Measurements from ENCODE around the gene ATG4D. TPM values are rescaled to one million over a fixed set of nuclear protein-coding genes. Genes with fewer than 3 reads are reported as not detected.

Gene ATG4D
- polyA plus RNA-seq, 1 of the 3 experiments (the other 2 are of a cell fraction): 22.6 TPM

DNA sequence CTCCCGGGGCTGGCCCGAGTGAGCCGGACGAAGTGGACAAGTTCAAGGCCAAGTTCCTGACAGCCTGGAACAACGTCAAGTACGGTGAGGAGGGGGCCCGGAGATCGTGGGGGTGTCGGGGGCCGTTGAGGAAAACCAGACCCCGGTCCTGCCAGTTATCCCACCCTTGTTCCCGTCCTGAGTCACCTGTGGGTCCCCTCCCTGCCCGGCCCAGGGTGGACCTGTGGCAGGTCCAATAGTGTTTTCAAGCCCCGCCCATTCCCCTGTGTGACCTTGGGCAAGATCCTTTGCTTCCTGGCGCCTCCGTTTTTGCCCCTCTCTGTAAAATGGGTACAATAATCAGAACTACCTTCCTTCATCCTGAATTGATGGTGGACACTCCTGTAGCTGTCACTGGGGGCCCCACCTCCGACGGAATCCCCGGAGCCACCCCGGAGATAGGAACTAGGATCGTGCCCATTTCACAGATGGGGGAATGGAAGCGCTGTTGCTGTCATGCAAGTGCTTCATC lies 593 bp downstream of the ATG4D start:
- no peaks in the 10 kb centered on the region for H3K9me2 ChIP-seq
- WGBS (ENCODE audit: low lambda C conversion rate): 37% methylated on average over 11 of the region's 22 CpGs
- H4K20me1 ChIP-seq (ENCODE audit: insufficient read depth): no peaks in the 10 kb centered on the region
- H3K79me2 ChIP-seq (ENCODE audit: insufficient read depth): peaks cover 27% of the 10 kb centered on the region
- H2AFZ ChIP-seq (ENCODE audit: low read depth): peak overlapping the region; percentile 74; the same call in 1 of the 2 replicates
- ChIA-PET CTCF (interaction anchor here (1.2 kb wide), 1 partner anchor 9 kb away, joined by 4 read pairs; no protein-coding TSS in a partner anchor), POLR2A (no interaction called here)
- no peak overlapping the region; a peak in 1 of 4 replicates for H3K27ac ChIP-seq (ENCODE audit: low read depth in 2 of 2, low read length in 1 of 2)
- H3K9me3 ChIP-seq: no peaks in the 10 kb centered on the region
- H3K9ac ChIP-seq: peak overlapping the region; percentile 94
- H3K36me3 ChIP-seq (replicated peaks in 1 of 2; ENCODE audit: control insufficient read depth in 1 of 2, insufficient read depth in 2 of 2, low read length in 1 of 2): peaks cover 0 to 3% of the 10 kb centered on the region in 2 experiments
- H3K27me3 ChIP-seq (ENCODE audit: insufficient read depth): peaks cover 14% of the 10 kb centered on the region; the same call in 1 of the 2 replicates
- H3K4me2 ChIP-seq: peak overlapping the region; percentile 84
- TF ChIP-seq, protein P1, sequence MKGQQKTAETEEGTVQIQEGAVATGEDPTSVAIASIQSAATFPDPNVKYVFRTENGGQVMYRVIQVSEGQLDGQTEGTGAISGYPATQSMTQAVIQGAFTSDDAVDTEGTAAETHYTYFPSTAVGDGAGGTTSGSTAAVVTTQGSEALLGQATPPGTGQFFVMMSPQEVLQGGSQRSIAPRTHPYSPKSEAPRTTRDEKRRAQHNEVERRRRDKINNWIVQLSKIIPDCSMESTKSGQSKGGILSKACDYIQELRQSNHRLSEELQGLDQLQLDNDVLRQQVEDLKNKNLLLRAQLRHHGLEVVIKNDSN (IDR thresholded peaks at IDR 0.05; ENCODE audit: borderline replicate concordance, low read depth): no peak
- no peak for TF ChIP-seq TAF1 (IDR thresholded peaks at IDR 0.05; ENCODE audit: borderline replicate concordance, low read depth, low read length)
- TF ChIP-seq MXI1 (IDR thresholded peaks at IDR 0.05; ENCODE audit: low read depth, low read length): no peak
- no peak for TF ChIP-seq NRF1 (IDR thresholded peaks at IDR 0.05; ENCODE audit: low read depth, low read length)
- no peak for TF ChIP-seq MEF2A (IDR thresholded peaks at IDR 0.05; ENCODE audit: borderline replicate concordance, low read depth)
- TF ChIP-seq, protein P2, sequence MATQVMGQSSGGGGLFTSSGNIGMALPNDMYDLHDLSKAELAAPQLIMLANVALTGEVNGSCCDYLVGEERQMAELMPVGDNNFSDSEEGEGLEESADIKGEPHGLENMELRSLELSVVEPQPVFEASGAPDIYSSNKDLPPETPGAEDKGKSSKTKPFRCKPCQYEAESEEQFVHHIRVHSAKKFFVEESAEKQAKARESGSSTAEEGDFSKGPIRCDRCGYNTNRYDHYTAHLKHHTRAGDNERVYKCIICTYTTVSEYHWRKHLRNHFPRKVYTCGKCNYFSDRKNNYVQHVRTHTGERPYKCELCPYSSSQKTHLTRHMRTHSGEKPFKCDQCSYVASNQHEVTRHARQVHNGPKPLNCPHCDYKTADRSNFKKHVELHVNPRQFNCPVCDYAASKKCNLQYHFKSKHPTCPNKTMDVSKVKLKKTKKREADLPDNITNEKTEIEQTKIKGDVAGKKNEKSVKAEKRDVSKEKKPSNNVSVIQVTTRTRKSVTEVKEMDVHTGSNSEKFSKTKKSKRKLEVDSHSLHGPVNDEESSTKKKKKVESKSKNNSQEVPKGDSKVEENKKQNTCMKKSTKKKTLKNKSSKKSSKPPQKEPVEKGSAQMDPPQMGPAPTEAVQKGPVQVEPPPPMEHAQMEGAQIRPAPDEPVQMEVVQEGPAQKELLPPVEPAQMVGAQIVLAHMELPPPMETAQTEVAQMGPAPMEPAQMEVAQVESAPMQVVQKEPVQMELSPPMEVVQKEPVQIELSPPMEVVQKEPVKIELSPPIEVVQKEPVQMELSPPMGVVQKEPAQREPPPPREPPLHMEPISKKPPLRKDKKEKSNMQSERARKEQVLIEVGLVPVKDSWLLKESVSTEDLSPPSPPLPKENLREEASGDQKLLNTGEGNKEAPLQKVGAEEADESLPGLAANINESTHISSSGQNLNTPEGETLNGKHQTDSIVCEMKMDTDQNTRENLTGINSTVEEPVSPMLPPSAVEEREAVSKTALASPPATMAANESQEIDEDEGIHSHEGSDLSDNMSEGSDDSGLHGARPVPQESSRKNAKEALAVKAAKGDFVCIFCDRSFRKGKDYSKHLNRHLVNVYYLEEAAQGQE (IDR thresholded peaks at IDR 0.05; ENCODE audit: low read depth, low read length): no peak
- TF ChIP-seq FOXM1 (IDR thresholded peaks at IDR 0.05; ENCODE audit: low read depth): no peak
- TF ChIP-seq, protein P3, sequence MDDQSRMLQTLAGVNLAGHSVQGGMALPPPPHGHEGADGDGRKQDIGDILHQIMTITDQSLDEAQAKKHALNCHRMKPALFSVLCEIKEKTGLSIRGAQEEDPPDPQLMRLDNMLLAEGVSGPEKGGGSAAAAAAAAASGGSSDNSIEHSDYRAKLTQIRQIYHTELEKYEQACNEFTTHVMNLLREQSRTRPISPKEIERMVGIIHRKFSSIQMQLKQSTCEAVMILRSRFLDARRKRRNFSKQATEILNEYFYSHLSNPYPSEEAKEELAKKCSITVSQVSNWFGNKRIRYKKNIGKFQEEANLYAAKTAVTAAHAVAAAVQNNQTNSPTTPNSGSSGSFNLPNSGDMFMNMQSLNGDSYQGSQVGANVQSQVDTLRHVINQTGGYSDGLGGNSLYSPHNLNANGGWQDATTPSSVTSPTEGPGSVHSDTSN (IDR thresholded peaks at IDR 0.05): no peak
- TF ChIP-seq YY1 (IDR thresholded peaks at IDR 0.05; ENCODE audit: low read depth): no peak
- no peak for TF ChIP-seq ELF1 (IDR thresholded peaks at IDR 0.05)
- no peak for TF ChIP-seq EZH2phosphoT487 (IDR thresholded peaks at IDR 0.05; ENCODE audit: borderline replicate concordance, low read depth)
- no peak for TF ChIP-seq NFIC (IDR thresholded peaks at IDR 0.05; ENCODE audit: borderline replicate concordance)
- TF ChIP-seq SIN3A (IDR thresholded peaks at IDR 0.05; ENCODE audit: borderline replicate concordance, low read depth, low read length): no peak
- no peak for TF ChIP-seq EP300 (IDR thresholded peaks at IDR 0.05; ENCODE audit: borderline replicate concordance in 1 of 2, low read depth in 1 of 2, low read length in 1 of 2)
- TF ChIP-seq, protein P4, sequence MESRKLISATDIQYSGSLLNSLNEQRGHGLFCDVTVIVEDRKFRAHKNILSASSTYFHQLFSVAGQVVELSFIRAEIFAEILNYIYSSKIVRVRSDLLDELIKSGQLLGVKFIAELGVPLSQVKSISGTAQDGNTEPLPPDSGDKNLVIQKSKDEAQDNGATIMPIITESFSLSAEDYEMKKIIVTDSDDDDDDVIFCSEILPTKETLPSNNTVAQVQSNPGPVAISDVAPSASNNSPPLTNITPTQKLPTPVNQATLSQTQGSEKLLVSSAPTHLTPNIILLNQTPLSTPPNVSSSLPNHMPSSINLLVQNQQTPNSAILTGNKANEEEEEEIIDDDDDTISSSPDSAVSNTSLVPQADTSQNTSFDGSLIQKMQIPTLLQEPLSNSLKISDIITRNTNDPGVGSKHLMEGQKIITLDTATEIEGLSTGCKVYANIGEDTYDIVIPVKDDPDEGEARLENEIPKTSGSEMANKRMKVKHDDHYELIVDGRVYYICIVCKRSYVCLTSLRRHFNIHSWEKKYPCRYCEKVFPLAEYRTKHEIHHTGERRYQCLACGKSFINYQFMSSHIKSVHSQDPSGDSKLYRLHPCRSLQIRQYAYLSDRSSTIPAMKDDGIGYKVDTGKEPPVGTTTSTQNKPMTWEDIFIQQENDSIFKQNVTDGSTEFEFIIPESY (IDR thresholded peaks at IDR 0.05; ENCODE audit: borderline replicate concordance, low read depth): no peak
- TF ChIP-seq, protein P5, sequence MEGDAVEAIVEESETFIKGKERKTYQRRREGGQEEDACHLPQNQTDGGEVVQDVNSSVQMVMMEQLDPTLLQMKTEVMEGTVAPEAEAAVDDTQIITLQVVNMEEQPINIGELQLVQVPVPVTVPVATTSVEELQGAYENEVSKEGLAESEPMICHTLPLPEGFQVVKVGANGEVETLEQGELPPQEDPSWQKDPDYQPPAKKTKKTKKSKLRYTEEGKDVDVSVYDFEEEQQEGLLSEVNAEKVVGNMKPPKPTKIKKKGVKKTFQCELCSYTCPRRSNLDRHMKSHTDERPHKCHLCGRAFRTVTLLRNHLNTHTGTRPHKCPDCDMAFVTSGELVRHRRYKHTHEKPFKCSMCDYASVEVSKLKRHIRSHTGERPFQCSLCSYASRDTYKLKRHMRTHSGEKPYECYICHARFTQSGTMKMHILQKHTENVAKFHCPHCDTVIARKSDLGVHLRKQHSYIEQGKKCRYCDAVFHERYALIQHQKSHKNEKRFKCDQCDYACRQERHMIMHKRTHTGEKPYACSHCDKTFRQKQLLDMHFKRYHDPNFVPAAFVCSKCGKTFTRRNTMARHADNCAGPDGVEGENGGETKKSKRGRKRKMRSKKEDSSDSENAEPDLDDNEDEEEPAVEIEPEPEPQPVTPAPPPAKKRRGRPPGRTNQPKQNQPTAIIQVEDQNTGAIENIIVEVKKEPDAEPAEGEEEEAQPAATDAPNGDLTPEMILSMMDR (IDR thresholded peaks at IDR 0.05): no peak
- no peak for TF ChIP-seq SMC3 (IDR thresholded peaks at IDR 0.05; ENCODE audit: low read depth, low read length)
- TF ChIP-seq, protein P6, sequence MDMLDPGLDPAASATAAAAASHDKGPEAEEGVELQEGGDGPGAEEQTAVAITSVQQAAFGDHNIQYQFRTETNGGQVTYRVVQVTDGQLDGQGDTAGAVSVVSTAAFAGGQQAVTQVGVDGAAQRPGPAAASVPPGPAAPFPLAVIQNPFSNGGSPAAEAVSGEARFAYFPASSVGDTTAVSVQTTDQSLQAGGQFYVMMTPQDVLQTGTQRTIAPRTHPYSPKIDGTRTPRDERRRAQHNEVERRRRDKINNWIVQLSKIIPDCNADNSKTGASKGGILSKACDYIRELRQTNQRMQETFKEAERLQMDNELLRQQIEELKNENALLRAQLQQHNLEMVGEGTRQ (IDR thresholded peaks at IDR 0.05; ENCODE audit: borderline replicate concordance, low read depth, low read length): no peak
- no peak for DNase-seq
- peaks cover 5% of the 10 kb centered on the region for H3F3A ChIP-seq (replicated peaks; ENCODE audit: insufficient read depth)
- H3K4me1 ChIP-seq (ENCODE audit: control insufficient read depth in 1 of 2, insufficient read depth in 2 of 2, low read depth in 1 of 2, low read length in 1 of 2): peaks cover 0 to 7% of the 10 kb centered on the region in 2 experiments; a peak in 1 of 4 replicates
- H3K4me3 ChIP-seq (ENCODE audit: low read depth in 2 of 2, low read length in 1 of 2): peak overlapping the region; percentile 67 to 81

Data from SK-N-SH (cell line).